T-helper 1 cell treated with Interleukin-12 subunit alpha and Interleukin-12 subunit beta and Interleukin-4 antibody, amounts not matched to agents 30 μg/mL and 1 μg/mL, for 36 hours (primary cell): ENCODE measurements around the gene PKP1.

Source experiments
- H3K27ac Mint-ChIP-seq: one replicate; pipeline ENCODE4 v1.8.0; 2021; ENCODE audit warnings: mild to moderate bottlenecking, mixed read lengths
- H3K27me3 Mint-ChIP-seq: one replicate; pipeline ENCODE4 v1.8.0; 2021; ENCODE audit warnings: low read depth, mixed read lengths
- H3K36me3 Mint-ChIP-seq: one replicate; pipeline ENCODE4 v1.8.0; 2021; ENCODE audit warnings: low read depth, mixed read lengths
- H3K4me1 Mint-ChIP-seq: one replicate; pipeline ENCODE4 v1.8.0; 2021; ENCODE audit warnings: low read depth, mixed read lengths
- H3K4me3 Mint-ChIP-seq: one replicate; pipeline ENCODE4 v1.8.0; 2021; ENCODE audit warnings: mild to moderate bottlenecking, moderate library complexity, mixed read lengths
- H3K9me3 Mint-ChIP-seq: one replicate; pipeline ENCODE4 v1.8.0; 2021; ENCODE audit warnings: mixed read lengths

Gene PKP1

GRCh38 chr1:201266774-201267173, 16.5 kb upstream of the PKP1 start:
- Mint-ChIP-seq H3K27me3 (peaks cover 31% of the 10 kb centered on the region), H3K4me3 (no peak overlapping the region), H3K9me3 (no peaks in the 10 kb centered on the region), H3K36me3 (no peaks in the 10 kb centered on the region), H3K4me1 (no peaks in the 10 kb centered on the region), H3K27ac (no peak overlapping the region)

- no peaks in the 10 kb centered on the region for H3K36me3 Mint-ChIP-seq
- no peaks in the 10 kb centered on the region for H3K9me3 Mint-ChIP-seq
- H3K27me3 Mint-ChIP-seq, result peaks cover 31% of the 10 kb centered on the region
- H3K4me3 Mint-ChIP-seq, result no peak overlapping the region
- no peak overlapping the region for H3K27ac Mint-ChIP-seq
- H3K4me1 Mint-ChIP-seq, result no peaks in the 10 kb centered on the region
Observed at GRCh38 chr1:201267481-201268229, 15.7 kb upstream of the PKP1 start.

GRCh38 chr1:201268604-201269151, 14.6 kb upstream of the PKP1 start:
- no peaks in the 10 kb centered on the region for H3K9me3 Mint-ChIP-seq
- no peaks in the 10 kb centered on the region for H3K36me3 Mint-ChIP-seq
- no peak overlapping the region for H3K27ac Mint-ChIP-seq
- peaks cover 31% of the 10 kb centered on the region for H3K27me3 Mint-ChIP-seq
- no peaks in the 10 kb centered on the region for H3K4me1 Mint-ChIP-seq
- H3K4me3 Mint-ChIP-seq, result no peak overlapping the region

- Mint-ChIP-seq H3K27ac (no peak overlapping the region), H3K9me3 (no peaks in the 10 kb centered on the region), H3K27me3 (peaks cover 31% of the 10 kb centered on the region), H3K4me3 (no peak overlapping the region), H3K4me1 (no peaks in the 10 kb centered on the region), H3K36me3 (no peaks in the 10 kb centered on the region)
Observed at GRCh38 chr1:201269281-201269680, 14.0 kb upstream of the PKP1 start.

GRCh38 chr1:201269900-201270410, 13.4 kb upstream of the PKP1 start:
- no peaks in the 10 kb centered on the region for H3K36me3 Mint-ChIP-seq
- no peak overlapping the region for H3K4me3 Mint-ChIP-seq
- no peaks in the 10 kb centered on the region for H3K9me3 Mint-ChIP-seq
- H3K27ac Mint-ChIP-seq, result no peak overlapping the region
- H3K4me1 Mint-ChIP-seq, result no peaks in the 10 kb centered on the region
- H3K27me3 Mint-ChIP-seq, result peaks cover 31% of the 10 kb centered on the region

GRCh38 chr1:201270616-201271390, 12.5 kb upstream of the PKP1 start:
- Mint-ChIP-seq H3K27ac (no peak overlapping the region), H3K27me3 (peaks cover 26% of the 10 kb centered on the region), H3K4me1 (no peaks in the 10 kb centered on the region), H3K36me3 (no peaks in the 10 kb centered on the region), H3K4me3 (no peak overlapping the region), H3K9me3 (no peaks in the 10 kb centered on the region)

GRCh38 chr1:201272799-201273198, 10.5 kb upstream of the PKP1 start:
- Mint-ChIP-seq H3K27me3 (peaks cover 13% of the 10 kb centered on the region), H3K9me3 (no peaks in the 10 kb centered on the region), H3K4me1 (no peaks in the 10 kb centered on the region), H3K36me3 (no peaks in the 10 kb centered on the region), H3K27ac (no peak overlapping the region), H3K4me3 (no peak overlapping the region)

- Mint-ChIP-seq H3K9me3 (no peaks in the 10 kb centered on the region), H3K27me3 (peaks cover 9% of the 10 kb centered on the region), H3K27ac (no peak overlapping the region), H3K4me3 (no peak overlapping the region), H3K4me1 (no peaks in the 10 kb centered on the region), H3K36me3 (no peaks in the 10 kb centered on the region)
Observed at GRCh38 chr1:201274616-201275252, 8.6 kb upstream of the PKP1 start.

GRCh38 chr1:201275253-201275666, 8.0 kb upstream of the PKP1 start:
- peaks cover 12% of the 10 kb centered on the region for H3K27me3 Mint-ChIP-seq

GRCh38 chr1:201276891-201277290, 6.4 kb upstream of the PKP1 start:
- no peaks in the 10 kb centered on the region for H3K36me3 Mint-ChIP-seq
- H3K4me1 Mint-ChIP-seq, result no peaks in the 10 kb centered on the region
- no peaks in the 10 kb centered on the region for H3K9me3 Mint-ChIP-seq
- peaks cover 26% of the 10 kb centered on the region for H3K27me3 Mint-ChIP-seq
- no peak overlapping the region for H3K4me3 Mint-ChIP-seq
- H3K27ac Mint-ChIP-seq, result no peak overlapping the region

More at GRCh38 chr1:201275253-201275666, 8.0 kb upstream of the PKP1 start:
- Mint-ChIP-seq H3K9me3 (no peaks in the 10 kb centered on the region), H3K27ac (no peak overlapping the region), H3K36me3 (no peaks in the 10 kb centered on the region), H3K4me3 (no peak overlapping the region), H3K4me1 (no peaks in the 10 kb centered on the region)

GRCh38 chr1:201277441-201277840, 5.9 kb upstream of the PKP1 start:
- H3K9me3 Mint-ChIP-seq, result no peaks in the 10 kb centered on the region
- peaks cover 31% of the 10 kb centered on the region for H3K27me3 Mint-ChIP-seq
- H3K4me1 Mint-ChIP-seq, result no peaks in the 10 kb centered on the region
- H3K36me3 Mint-ChIP-seq, result no peaks in the 10 kb centered on the region
- no peak overlapping the region for H3K4me3 Mint-ChIP-seq
- no peak overlapping the region for H3K27ac Mint-ChIP-seq

GRCh38 chr1:201279313-201279712, 4.0 kb upstream of the PKP1 start:
- Mint-ChIP-seq H3K4me1 (no peaks in the 10 kb centered on the region), H3K4me3 (no peak overlapping the region), H3K36me3 (no peaks in the 10 kb centered on the region), H3K9me3 (no peaks in the 10 kb centered on the region), H3K27ac (no peak overlapping the region), H3K27me3 (peaks cover 47% of the 10 kb centered on the region)

GRCh38 chr1:201280884-201281283, 2.4 kb upstream of the PKP1 start:
- no peaks in the 10 kb centered on the region for H3K4me1 Mint-ChIP-seq
- no peak overlapping the region for H3K4me3 Mint-ChIP-seq
- peaks cover 58% of the 10 kb centered on the region for H3K27me3 Mint-ChIP-seq
- H3K36me3 Mint-ChIP-seq, result no peaks in the 10 kb centered on the region
- H3K27ac Mint-ChIP-seq, result no peak overlapping the region
- no peaks in the 10 kb centered on the region for H3K9me3 Mint-ChIP-seq

- Mint-ChIP-seq H3K4me3 (no peak overlapping the region), H3K27me3 (peaks cover 59% of the 10 kb centered on the region), H3K27ac (no peak overlapping the region), H3K36me3 (no peaks in the 10 kb centered on the region), H3K9me3 (no peaks in the 10 kb centered on the region), H3K4me1 (no peaks in the 10 kb centered on the region)
Observed at GRCh38 chr1:201281573-201281972, 1.7 kb upstream of the PKP1 start.
